CD4-positive, alpha-beta T cell treated with Interleukin-2 at 100 ng/mL for 4 hours (primary cell): ENCODE data around the gene PMVK.
A peak's percentile ranks its signal among the peaks of the same experiment; 100 is the strongest.

Experiments used
- DNase-seq: peaks from one replicate; pipeline ENCODE4 v3.0.0-alpha.2; 2020; ENCODE audit warnings: low spot score

The PMVK gene

DNA sequence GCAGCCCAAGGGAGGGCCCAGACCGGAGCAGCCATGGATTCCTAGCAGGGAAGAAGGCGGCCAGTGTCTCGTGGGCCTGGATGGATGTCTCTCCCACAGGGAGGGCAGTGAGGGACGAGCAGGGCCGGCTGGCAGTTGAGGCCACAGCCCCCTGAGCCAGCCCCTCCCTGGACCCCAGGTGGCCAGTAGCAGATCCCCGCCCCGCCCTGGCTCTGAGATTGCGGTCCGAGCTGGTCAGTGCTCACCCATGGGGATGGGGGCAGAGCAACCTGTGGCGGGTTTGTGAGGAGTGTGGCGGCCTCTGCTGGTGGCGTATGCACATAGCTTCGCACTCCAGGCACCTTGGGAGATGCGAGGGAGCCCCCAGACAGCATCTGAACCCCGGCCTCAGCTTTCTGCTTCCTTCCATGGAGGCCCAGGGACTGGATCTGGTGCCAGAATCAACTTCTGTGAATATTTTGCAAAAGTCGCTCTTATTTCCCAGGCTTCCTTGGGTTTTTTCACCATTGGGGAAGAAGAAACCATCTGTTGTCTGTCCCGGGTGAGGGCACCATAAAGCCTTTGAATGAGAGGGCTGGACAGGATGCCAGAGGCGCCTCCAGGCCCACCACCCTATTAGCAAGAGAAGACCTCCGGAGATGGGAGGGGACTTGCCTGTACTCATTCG is 58.0 kb downstream of the PMVK start:
- peak; percentile 70 for DNase-seq

DNA sequence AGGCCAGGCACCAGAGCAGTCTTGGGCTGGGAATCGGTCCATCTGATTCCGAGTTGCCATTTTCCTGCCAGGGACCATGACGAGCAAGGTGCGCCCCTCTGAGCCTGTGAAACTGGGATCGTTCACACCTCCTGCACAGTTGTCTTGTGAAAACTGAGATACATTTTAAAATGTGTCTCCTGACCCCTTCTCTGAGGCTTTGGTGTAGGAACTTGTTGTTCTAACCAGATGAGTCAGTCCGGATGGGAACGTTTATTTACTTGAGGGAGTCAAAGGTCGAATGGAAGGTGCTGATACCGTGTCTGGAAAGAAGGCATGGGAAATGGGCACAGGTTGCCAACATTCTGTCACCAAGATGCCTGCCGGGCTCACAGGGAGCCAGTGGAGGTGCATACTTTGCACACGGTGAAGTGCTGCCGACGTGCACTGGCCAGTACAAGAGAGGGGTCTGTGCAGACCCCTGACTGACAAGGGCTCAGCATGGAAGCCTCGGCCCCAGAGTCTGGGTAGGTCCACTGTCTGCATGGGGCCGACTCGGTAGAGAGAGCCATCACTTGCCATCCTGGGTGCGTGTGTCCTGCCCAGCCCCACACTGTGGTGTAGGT is 59.0 kb downstream of the PMVK start:
- DNase-seq, result no peak

- DNase-seq, result no peak
Measured at GRCh38 chr1:154876842-154877369, 59.6 kb downstream of the PMVK start.
